HepG2 (cell line): ENCODE data around the gene CMIP. TPM values are rescaled to one million over a fixed set of nuclear protein-coding genes. Genes with fewer than 3 reads are reported as not detected.

Experiments
- AKAP8 ChIP-seq: sonication (generic); formaldehyde crosslinking; IDR thresholded peaks from 2 replicates; pipeline ENCODE4 v1.5.1; 2020; ENCODE audit warnings: mild to moderate bottlenecking, missing genetic modification reagents
- E2F2 ChIP-seq: sonication (generic); formaldehyde crosslinking; IDR thresholded peaks from 2 replicates; pipeline ENCODE4 v1.4.0; 2020; ENCODE audit warnings: missing genetic modification reagents, borderline replicate concordance
- ERF ChIP-seq: IDR thresholded peaks from 2 replicates; pipeline ENCODE4 v1.6.1; 2018; ENCODE audit warnings: missing biosample characterization, missing genetic modification reagents
- MBNL3 ChIP-seq: fragments of 250-450 bp; sonication (Bioruptor Pico); conservative IDR thresholded peaks from 2 replicates; pipeline ENCODE4 v1.8.0; 2022; ENCODE audit warnings: mild to moderate bottlenecking, inconsistent platforms
- MEIS2 ChIP-seq: sonication (generic); formaldehyde crosslinking; IDR thresholded peaks from 2 replicates; pipeline ENCODE4 v1.9.0; 2021; ENCODE audit warnings: mild to moderate bottlenecking, missing genetic modification reagents
- NFAT5 ChIP-seq: sonication (generic); formaldehyde crosslinking; IDR thresholded peaks from 2 replicates; pipeline ENCODE4 v1.4.0; 2020; ENCODE audit warnings: missing genetic modification reagents
- PCBP2 ChIP-seq: fragments of 200-400 bp; formaldehyde crosslinking; optimal IDR thresholded peaks from 2 replicates; pipeline ENCODE3; 2018; ENCODE audit warnings: low read length, low read depth; ENCODE audit not compliant: poor library complexity, severe bottlenecking
- PHF5A ChIP-seq: IDR thresholded peaks from one replicate; pipeline ENCODE4 v1.6.1; 2018; ENCODE audit warnings: low read depth, missing genetic modification reagents; ENCODE audit not compliant: unreplicated experiment
- PLSCR1 ChIP-seq: sonication (generic); formaldehyde crosslinking; IDR thresholded peaks from 2 replicates; pipeline ENCODE4 v1.5.0; 2020; ENCODE audit warnings: missing genetic modification reagents, mild to moderate bottlenecking, borderline replicate concordance
- PTBP1 ChIP-seq: fragments of 200-400 bp; formaldehyde crosslinking; IDR thresholded peaks from 2 replicates; pipeline ENCODE4 v1.6.1; 2018; ENCODE audit warnings: low read length, low read depth; ENCODE audit not compliant: poor library complexity, severe bottlenecking
- RAD51 ChIP-seq: fragments of 450-650 bp; IDR thresholded peaks from 2 replicates; pipeline ENCODE4 v1.6.1; 2016; ENCODE audit warnings: borderline replicate concordance
- SMAD1 ChIP-seq: sonication (generic); formaldehyde crosslinking; IDR thresholded peaks from 2 replicates; pipeline ENCODE4 v1.4.0; 2020; ENCODE audit warnings: missing genetic modification reagents, low read depth, mild to moderate bottlenecking, borderline replicate concordance
- SMC3 ChIP-seq: IDR thresholded peaks from 2 replicates; pipeline ENCODE4 v1.6.1; 2011; ENCODE audit warnings: low read length, improper control_type of control experiment
- ZKSCAN1 ChIP-seq: fragments of 150-350 bp; IDR thresholded peaks from 2 replicates; pipeline ENCODE4 v1.6.1; 2014; ENCODE audit warnings: low read length
- ZNF331 ChIP-seq: sonication (generic); formaldehyde crosslinking; IDR thresholded peaks from 2 replicates; pipeline ENCODE4 v1.4.0; 2020; ENCODE audit warnings: missing genetic modification reagents
- ZNF382 ChIP-seq: sonication (generic); formaldehyde crosslinking; IDR thresholded peaks from 2 replicates; pipeline ENCODE4 v1.5.0; 2020; ENCODE audit warnings: missing genetic modification reagents, mild to moderate bottlenecking, borderline replicate concordance
- ZNF598 ChIP-seq: sonication (generic); formaldehyde crosslinking; IDR thresholded peaks from 2 replicates; pipeline ENCODE4 v1.5.1; 2020; ENCODE audit warnings: mild to moderate bottlenecking, missing genetic modification reagents, borderline replicate concordance
- ZNF737 ChIP-seq: sonication (generic); formaldehyde crosslinking; IDR thresholded peaks from 2 replicates; pipeline ENCODE4 v1.5.0; 2020; ENCODE audit warnings: missing genetic modification reagents, mild to moderate bottlenecking, borderline replicate concordance
- polyA plus RNA-seq, 8 experiments: library from polyadenylated mRNA; depleted of rRNA in 3 of 8; stranded (reverse) in 7 of 8; unstranded in 1 of 8; fragments of >200 nt; fragmentation: Illumina TruSeq in 4 of 8; extraction: Trizol in 4 of 8; gene quantifications; 2 replicates each; pipeline versions ENCODE4 v1.2.1 to v1.2.3, GENCODE V29; 2011 to 2016; ENCODE audit warnings: low read depth in 4 of 8, missing spikeins in 1 of 8, mixed read lengths in 1 of 8; ENCODE audit not compliant: insufficient read depth in 1 of 8
- total RNA-seq, 5 experiments: library from RNA; depleted of rRNA; stranded (reverse); fragments of >200 nt; fragmentation: Illumina TruSeq; extraction: Trizol; gene quantifications; 2 replicates each; pipeline ENCODE4 v1.2.3, GENCODE V29; 2016; ENCODE audit warnings: low read depth in 1 of 5
- TF ChIP-seq, protein P1 (sequence below): sonication (generic); formaldehyde crosslinking; conservative IDR thresholded peaks from 2 replicates; pipeline ENCODE4 v1.4.0; 2020; ENCODE audit warnings: missing genetic modification reagents

CMIP gene
- total and polyA plus RNA-seq, 2 of the 13 experiments (the other 11 are each of a cell fraction or from before 2014, with no cell fraction given) = 10.9 to 18.1 TPM

GRCh38 chr16:81449241-81449640 is 4.6 kb downstream of the CMIP start (continued):
- TF ChIP-seq NFAT5 (CRISPR knock-in tag) = no peak
- TF ChIP-seq MBNL3 (CRISPR knock-in tag) = no peak
- TF ChIP-seq PLSCR1 = no peak
- TF ChIP-seq, protein P1, sequence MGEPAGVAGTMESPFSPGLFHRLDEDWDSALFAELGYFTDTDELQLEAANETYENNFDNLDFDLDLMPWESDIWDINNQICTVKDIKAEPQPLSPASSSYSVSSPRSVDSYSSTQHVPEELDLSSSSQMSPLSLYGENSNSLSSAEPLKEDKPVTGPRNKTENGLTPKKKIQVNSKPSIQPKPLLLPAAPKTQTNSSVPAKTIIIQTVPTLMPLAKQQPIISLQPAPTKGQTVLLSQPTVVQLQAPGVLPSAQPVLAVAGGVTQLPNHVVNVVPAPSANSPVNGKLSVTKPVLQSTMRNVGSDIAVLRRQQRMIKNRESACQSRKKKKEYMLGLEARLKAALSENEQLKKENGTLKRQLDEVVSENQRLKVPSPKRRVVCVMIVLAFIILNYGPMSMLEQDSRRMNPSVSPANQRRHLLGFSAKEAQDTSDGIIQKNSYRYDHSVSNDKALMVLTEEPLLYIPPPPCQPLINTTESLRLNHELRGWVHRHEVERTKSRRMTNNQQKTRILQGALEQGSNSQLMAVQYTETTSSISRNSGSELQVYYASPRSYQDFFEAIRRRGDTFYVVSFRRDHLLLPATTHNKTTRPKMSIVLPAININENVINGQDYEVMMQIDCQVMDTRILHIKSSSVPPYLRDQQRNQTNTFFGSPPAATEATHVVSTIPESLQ = no peak
- no peak for TF ChIP-seq MEIS2 (CRISPR knock-in tag)
- no peak for TF ChIP-seq PHF5A (CRISPR knock-in tag)
- TF ChIP-seq SMC3 = no peak
- TF ChIP-seq PCBP2 = no peak
- no peak for TF ChIP-seq PTBP1
- TF ChIP-seq SMAD1 (CRISPR knock-in tag) = no peak
- TF ChIP-seq AKAP8 (CRISPR knock-in tag) = peak; percentile 5; the same call in 1 of the 2 replicates
- no peak for TF ChIP-seq RAD51
- no peak for TF ChIP-seq ZNF382
- no peak for TF ChIP-seq E2F2 (CRISPR knock-in tag)
- TF ChIP-seq ZKSCAN1 = peak; percentile 87
- TF ChIP-seq ZNF331 (CRISPR knock-in tag) = no peak
- TF ChIP-seq ERF = no peak
- no peak for TF ChIP-seq ZNF598 (CRISPR knock-in tag)
- TF ChIP-seq ZNF737 (CRISPR knock-in tag) = no peak
